Prostate gland (tissue), 2 donors: ENCODE data around the gene PKNOX2. TPM values are rescaled to one million over a fixed set of nuclear protein-coding genes. Genes with fewer than 3 reads are reported as not detected.

Experiments
- DNase-seq: peaks from one replicate; pipeline ENCODE4 v3.0.0-alpha.2; 2019; ENCODE audit warnings: low spot score
- H3K27ac ChIP-seq, 2 donors: fragments of 200-600 bp; sonication (generic); 2 replicates each; pipeline ENCODE4 v1.5.1; 2017 to 2019
- H3K27me3 ChIP-seq: fragments of 200-600 bp; sonication (generic); replicated peaks from 2 replicates; pipeline ENCODE4 v1.5.1; 2019; ENCODE audit not compliant: insufficient read depth
- H3K36me3 ChIP-seq, 2 donors: fragments of 200-600 bp; sonication (generic); 1 replicate in 1 of 2; 2 replicates in 1 of 2; pipeline versions ENCODE4 v1.5.1 to v1.8.1; 2017 to 2019
- H3K4me1 ChIP-seq: fragments of 200-600 bp; sonication (generic); replicated peaks from 2 replicates; pipeline ENCODE4 v1.5.1; 2019
- H3K4me3 ChIP-seq, 2 donors: fragments of 200-600 bp; sonication (generic); 2 replicates each; pipeline ENCODE4 v1.5.1; 2017 to 2019
- H3K9me3 ChIP-seq: fragments of 200-600 bp; sonication (generic); 2 replicates; pipeline ENCODE4 v1.5.1; 2017
- CTCF ChIP-seq, 4 experiments: fragments of 200-600 bp in 2 of 4; fragments of 450-650 bp in 2 of 4; sonication (generic) in 2 of 4; IDR thresholded peaks; 1 replicate in 3 of 4; 2 replicates in 1 of 4; pipeline ENCODE4 v1.5.1; 2016 to 2019; ENCODE audit warnings: antibody characterized with exemption in 4 of 4, mild to moderate bottlenecking in 2 of 4, moderate library complexity in 2 of 4
- POLR2A ChIP-seq: fragments of 450-650 bp; IDR thresholded peaks from one replicate; pipeline ENCODE4 v1.6.1; 2016; ENCODE audit warnings: antibody characterized with exemption, mild to moderate bottlenecking
- POLR2AphosphoS5 ChIP-seq: sonication (generic); formaldehyde crosslinking; IDR thresholded peaks from one replicate; pipeline ENCODE4 v1.6.1; 2017; ENCODE audit warnings: antibody characterized with exemption
- WGBS: methylation state at CpG from one replicate; pipeline ENCODE4 v1.1.5; 2018; 5-methylcytosine and 5-hydroxymethylcytosine counted together
- intact Hi-C: fragments of 100-400 bp; cut with DNase I; formaldehyde crosslinking; loops from one replicate; pipeline ENCODE4 v1.14.2; 2022
- total RNA-seq, 2 donors: library from RNA; depleted of rRNA; stranded (reverse); fragments of >200 nt; gene quantifications; one replicate each; pipeline ENCODE4 v1.1.0, GENCODE V29; 2016

The PKNOX2 gene
- total RNA-seq, 2 donors from 2014 or later, result 12.3 to 14.7 TPM

DNA sequence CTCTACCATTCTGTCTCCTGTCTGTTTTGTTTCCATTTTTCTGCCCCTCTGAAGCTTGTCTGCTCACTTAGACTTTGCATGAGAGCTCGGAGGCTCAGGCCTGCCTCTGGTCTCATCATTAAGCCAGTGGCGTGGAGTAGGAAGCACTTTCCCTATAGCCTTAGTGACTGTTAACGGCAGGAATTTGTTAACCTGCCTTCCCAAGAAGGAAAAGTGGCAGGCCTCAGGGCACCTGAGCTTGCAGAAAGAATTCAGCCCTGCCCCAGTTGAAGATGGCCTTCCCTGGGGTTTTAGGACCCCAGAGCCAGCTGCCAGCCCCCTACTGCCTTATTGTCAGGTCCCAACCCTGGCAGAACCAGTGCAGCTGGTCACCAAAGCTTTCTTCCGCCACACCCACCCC is 93.2 kb downstream of the PKNOX2 start:
- TF ChIP-seq CTCF (IDR thresholded peaks at IDR 0.05), result no peak
- TF ChIP-seq POLR2A, result no peak
- TF ChIP-seq POLR2AphosphoS5, result no peak
- Histone ChIP-seq H3K4me3 (no peak overlapping the region), H3K4me1 (no peaks in the 10 kb centered on the region), H3K36me3 (no peaks in the 10 kb centered on the region), H3K27me3 (no peaks in the 10 kb centered on the region), H3K9me3 (no peaks in the 10 kb centered on the region), H3K27ac (no peak overlapping the region)
- no peak for DNase-seq
- WGBS, result 92% methylated on average over 4 of the region's 4 CpGs
- intact Hi-C loops, result no loop called here

- no peak overlapping the region for H3K27ac ChIP-seq
- WGBS, result 60% methylated on average over 8 of the region's 8 CpGs
- intact Hi-C loops, result no loop called here
- no peaks in the 10 kb centered on the region for H3K36me3 ChIP-seq
- H3K9me3 ChIP-seq, result no peaks in the 10 kb centered on the region
- no peak for TF ChIP-seq POLR2A
- no peak for TF ChIP-seq CTCF (IDR thresholded peaks at IDR 0.05)
- TF ChIP-seq POLR2AphosphoS5, result no peak
- H3K4me1 ChIP-seq, result no peaks in the 10 kb centered on the region
- DNase-seq, result no peak
- no peak overlapping the region for H3K4me3 ChIP-seq
- H3K27me3 ChIP-seq, result no peaks in the 10 kb centered on the region
These were observed 93.9 kb downstream of the PKNOX2 start for GRCh38 chr11:125258291-125259032.

- Histone ChIP-seq H3K9me3 (no peaks in the 10 kb centered on the region), H3K36me3 (no peaks in the 10 kb centered on the region), H3K27ac (no peak overlapping the region), H3K27me3 (no peaks in the 10 kb centered on the region), H3K4me1 (no peaks in the 10 kb centered on the region), H3K4me3 (no peak overlapping the region)
- TF ChIP-seq POLR2A (no peak), CTCF (IDR thresholded peaks at IDR 0.05) (no peak), POLR2AphosphoS5 (no peak)
- 80% methylated on average over 4 of the region's 4 CpGs for WGBS
- intact Hi-C loops, result loop anchor here (5.0 kb wide), 1 partner anchor 86 kb away; no protein-coding TSS in a partner anchor
- no peak for DNase-seq
These were observed 97.0 kb downstream of the PKNOX2 start for GRCh38 chr11:125261588-125261987.

DNA sequence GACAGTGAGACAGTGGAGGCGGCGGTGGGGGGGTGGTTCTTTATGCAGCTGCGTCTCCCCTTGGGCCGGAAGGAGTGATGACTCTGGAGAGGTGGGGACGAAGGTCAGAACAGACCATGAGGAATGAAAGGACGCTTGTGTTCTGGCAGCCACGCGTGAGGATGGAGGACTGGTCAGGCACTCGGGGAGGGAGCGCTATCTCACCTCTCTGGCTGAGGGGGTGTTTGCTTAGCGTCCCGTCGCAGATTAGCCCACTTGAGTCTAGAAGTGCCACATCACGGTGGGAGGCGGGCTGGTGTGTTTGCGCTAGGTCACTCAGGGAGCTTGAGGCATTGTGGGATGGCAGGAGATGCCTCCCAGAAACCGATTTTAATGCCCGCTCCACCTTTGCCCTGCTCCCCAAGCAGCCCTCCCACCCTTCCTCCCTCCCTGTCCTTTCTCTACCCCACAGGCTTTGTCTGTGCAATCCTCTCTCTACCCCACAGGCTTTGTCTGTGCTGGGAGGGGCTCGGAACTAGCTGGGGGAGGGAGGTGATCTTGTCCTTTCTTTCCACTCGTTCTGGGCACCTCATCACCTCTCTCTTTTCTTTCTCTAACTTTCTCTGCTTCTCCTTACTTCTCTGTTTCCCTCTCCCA is 97.8 kb downstream of the PKNOX2 start:
- no peak for DNase-seq
- Histone ChIP-seq H3K36me3 (no peaks in the 10 kb centered on the region), H3K4me1 (no peaks in the 10 kb centered on the region), H3K27me3 (no peaks in the 10 kb centered on the region), H3K9me3 (no peaks in the 10 kb centered on the region), H3K27ac (no peak overlapping the region), H3K4me3 (no peak overlapping the region)
- intact Hi-C loops, result loop anchor here (5.0 kb wide), 1 partner anchor 85 kb away; no protein-coding TSS in a partner anchor
- 69% methylated on average over 20 of the region's 20 CpGs for WGBS
- TF ChIP-seq POLR2A, result no peak
- TF ChIP-seq POLR2AphosphoS5, result no peak
- no peak for TF ChIP-seq CTCF (IDR thresholded peaks at IDR 0.05)
